HFFc6 (cell line): ENCODE results near the gene PDZD2. TPM values are rescaled to one million over a fixed set of nuclear protein-coding genes. Genes with fewer than 3 reads are reported as not detected.
"Not testable (repeated sequence)": the region's sequence is repeated elsewhere in the genome, so short reads cannot be mapped to it uniquely, and the experiment has no call there.

Source experiments
- DNase-seq: peaks from one replicate; pipeline ENCODE4 v3.0.0-alpha.2; 2018
- H3K27ac Mint-ChIP-seq: 2 replicates; pipeline ENCODE4 v1.8.0; 2020; ENCODE audit warnings: mild to moderate bottlenecking, mixed read lengths
- H3K27me3 Mint-ChIP-seq: 2 replicates; pipeline ENCODE4 v1.8.0; 2021; ENCODE audit warnings: mild to moderate bottlenecking, moderate library complexity, mixed read lengths; ENCODE audit not compliant: insufficient read depth
- H3K36me3 Mint-ChIP-seq: 2 replicates; pipeline ENCODE4 v1.8.0; 2021; ENCODE audit warnings: low read depth, mixed read lengths
- H3K4me1 Mint-ChIP-seq: 2 replicates; pipeline ENCODE4 v1.8.0; 2020; ENCODE audit warnings: low read depth, mixed read lengths
- H3K4me3 Mint-ChIP-seq: 2 replicates; pipeline ENCODE4 v1.8.0; 2020; ENCODE audit warnings: mild to moderate bottlenecking, moderate library complexity, mixed read lengths
- H3K9me3 Mint-ChIP-seq: 2 replicates; pipeline ENCODE4 v1.8.0; 2020; ENCODE audit warnings: mild to moderate bottlenecking, mixed read lengths
- long read RNA-seq: library from polyadenylated mRNA; unstranded; transcript quantifications from one replicate; pipeline ENCODE4 v2.0.0, GENCODE V29; 2019
- total RNA-seq, 6 experiments: library from RNA; stranded (reverse); fragmentation: NEBNext Ultra II Directional; extraction: Animal tissue kit (Norgen Biotek cat#: 25700); gene quantifications; 2 replicates in 1 of 6; 3 replicates in 5 of 6; pipeline ENCODE4 v1.2.3, GENCODE V29; 2021
- TF ChIP-seq, protein P1 (sequence below): fragments of 200-600 bp; sonication (generic); IDR thresholded peaks from 2 replicates; pipeline ENCODE4 v1.5.0; 2021; ENCODE audit warnings: antibody characterized with exemption, mild to moderate bottlenecking

PDZD2 gene
- total RNA-seq, result under 1 TPM; 0.02 to 0.12 (median 0.09) TPM
- long read RNA-seq, partial matches to known transcripts, result 0 of 1 reads
- long read RNA-seq, other reads (novel, unspliced or antisense), result 1 of 1 reads

DNA sequence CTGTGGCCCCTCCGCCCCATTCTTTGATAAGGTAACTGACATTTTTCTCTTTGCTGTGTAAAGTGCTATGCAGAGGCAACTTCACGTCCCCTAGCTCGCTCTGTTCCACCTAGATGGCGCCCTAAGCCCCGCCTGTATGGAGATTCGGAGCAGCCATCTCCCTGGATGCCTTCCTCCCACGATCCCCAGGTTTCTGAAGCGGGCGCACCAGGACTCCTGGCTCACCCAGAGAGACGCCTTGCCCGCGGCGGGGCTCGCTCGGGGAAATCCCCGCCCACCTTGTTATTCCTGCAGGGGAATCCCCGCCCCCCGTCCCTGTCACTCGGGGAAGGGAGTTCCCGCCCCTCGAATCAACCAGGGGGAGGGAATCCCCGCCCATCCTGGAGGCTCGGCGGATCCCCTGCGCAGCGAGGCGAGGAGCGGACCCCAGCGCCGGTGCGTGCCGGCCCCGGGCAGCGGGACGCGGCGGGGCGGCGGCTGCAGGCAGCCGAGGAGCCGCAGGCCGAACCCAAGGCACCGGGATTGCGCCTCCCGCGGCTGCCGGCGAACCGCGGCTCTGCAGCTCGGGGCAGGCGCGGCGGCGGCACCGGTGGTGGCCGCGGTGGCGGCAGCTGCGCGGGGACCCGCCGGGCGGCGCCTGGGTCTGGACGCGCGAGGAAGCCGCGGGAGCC, at the start of gene PDZD2:
TSS of gene PDZD2 (plus strand) at position 384 of the 671 bp plus-strand sequence.
- Mint-ChIP-seq H3K27me3 (peaks cover 20% of the 10 kb centered on the region), H3K9me3 (no peaks in the 10 kb centered on the region), H3K36me3 (no peaks in the 10 kb centered on the region), H3K27ac (no peak within 1 kb of the TSS), H3K4me3 (peak within 1 kb of the TSS; percentile 87), H3K4me1 (peaks cover 8% of the 10 kb centered on the region; the same call in 1 of the 2 replicates)
- TF ChIP-seq, protein P1, sequence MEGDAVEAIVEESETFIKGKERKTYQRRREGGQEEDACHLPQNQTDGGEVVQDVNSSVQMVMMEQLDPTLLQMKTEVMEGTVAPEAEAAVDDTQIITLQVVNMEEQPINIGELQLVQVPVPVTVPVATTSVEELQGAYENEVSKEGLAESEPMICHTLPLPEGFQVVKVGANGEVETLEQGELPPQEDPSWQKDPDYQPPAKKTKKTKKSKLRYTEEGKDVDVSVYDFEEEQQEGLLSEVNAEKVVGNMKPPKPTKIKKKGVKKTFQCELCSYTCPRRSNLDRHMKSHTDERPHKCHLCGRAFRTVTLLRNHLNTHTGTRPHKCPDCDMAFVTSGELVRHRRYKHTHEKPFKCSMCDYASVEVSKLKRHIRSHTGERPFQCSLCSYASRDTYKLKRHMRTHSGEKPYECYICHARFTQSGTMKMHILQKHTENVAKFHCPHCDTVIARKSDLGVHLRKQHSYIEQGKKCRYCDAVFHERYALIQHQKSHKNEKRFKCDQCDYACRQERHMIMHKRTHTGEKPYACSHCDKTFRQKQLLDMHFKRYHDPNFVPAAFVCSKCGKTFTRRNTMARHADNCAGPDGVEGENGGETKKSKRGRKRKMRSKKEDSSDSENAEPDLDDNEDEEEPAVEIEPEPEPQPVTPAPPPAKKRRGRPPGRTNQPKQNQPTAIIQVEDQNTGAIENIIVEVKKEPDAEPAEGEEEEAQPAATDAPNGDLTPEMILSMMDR, result peak; percentile 55
- DNase-seq, result peak; percentile 17

DNA sequence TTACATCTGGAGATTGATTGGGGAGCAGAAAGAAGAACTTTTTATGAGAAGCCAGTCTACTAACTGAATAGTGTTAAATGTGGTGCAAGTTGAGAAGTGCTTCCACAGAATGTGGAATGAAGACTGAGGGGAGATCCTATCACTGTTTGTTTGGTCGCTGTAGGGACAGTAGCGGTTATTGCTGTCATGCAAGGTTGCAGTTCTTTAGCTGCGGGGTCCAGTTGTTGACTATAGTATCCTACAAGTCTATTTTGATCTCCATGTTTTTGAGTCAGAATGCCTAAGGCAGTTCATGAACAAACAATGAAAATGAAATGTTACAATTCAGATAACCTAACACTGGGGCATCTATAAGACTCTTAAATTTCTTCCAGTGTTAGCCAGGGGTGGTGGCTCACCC, 45.3 kb upstream of the PDZD2 start:
- no peak for DNase-seq
- Mint-ChIP-seq H3K27ac (no peak overlapping the region), H3K27me3 (peaks cover 23% of the 10 kb centered on the region), H3K9me3 (no peaks in the 10 kb centered on the region), H3K4me1 (no peaks in the 10 kb centered on the region), H3K4me3 (no peak overlapping the region), H3K36me3 (no peaks in the 10 kb centered on the region)
- TF ChIP-seq, protein P1, result no peak

DNA sequence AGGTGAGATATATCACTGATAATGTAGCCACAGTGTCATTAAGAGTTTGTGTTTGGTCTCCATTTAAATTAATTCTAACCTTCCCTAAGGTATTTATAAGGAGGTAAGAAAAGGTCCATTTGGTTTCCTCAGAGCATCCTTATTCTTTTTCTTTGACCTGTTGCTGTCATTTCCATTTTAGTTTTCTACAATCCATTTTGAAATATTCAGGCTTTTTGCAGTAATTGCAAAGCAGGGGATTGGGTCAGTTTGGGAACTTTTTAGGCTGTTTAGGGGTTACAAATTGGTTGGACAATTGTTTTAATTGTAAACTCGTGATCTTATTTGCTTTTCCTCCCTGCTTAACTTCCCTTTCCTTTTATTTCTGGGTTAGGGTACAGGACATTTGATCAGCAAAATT, 42.6 kb upstream of the PDZD2 start:
- H3K27ac Mint-ChIP-seq, result no peak overlapping the region
- H3K36me3 Mint-ChIP-seq, result no peaks in the 10 kb centered on the region
- no peaks in the 10 kb centered on the region for H3K4me1 Mint-ChIP-seq
- peaks cover 27% of the 10 kb centered on the region for H3K27me3 Mint-ChIP-seq
- no peaks in the 10 kb centered on the region for H3K9me3 Mint-ChIP-seq
- TF ChIP-seq, protein P1, result no peak
- H3K4me3 Mint-ChIP-seq, result no peak overlapping the region
- DNase-seq, result no peak

DNA sequence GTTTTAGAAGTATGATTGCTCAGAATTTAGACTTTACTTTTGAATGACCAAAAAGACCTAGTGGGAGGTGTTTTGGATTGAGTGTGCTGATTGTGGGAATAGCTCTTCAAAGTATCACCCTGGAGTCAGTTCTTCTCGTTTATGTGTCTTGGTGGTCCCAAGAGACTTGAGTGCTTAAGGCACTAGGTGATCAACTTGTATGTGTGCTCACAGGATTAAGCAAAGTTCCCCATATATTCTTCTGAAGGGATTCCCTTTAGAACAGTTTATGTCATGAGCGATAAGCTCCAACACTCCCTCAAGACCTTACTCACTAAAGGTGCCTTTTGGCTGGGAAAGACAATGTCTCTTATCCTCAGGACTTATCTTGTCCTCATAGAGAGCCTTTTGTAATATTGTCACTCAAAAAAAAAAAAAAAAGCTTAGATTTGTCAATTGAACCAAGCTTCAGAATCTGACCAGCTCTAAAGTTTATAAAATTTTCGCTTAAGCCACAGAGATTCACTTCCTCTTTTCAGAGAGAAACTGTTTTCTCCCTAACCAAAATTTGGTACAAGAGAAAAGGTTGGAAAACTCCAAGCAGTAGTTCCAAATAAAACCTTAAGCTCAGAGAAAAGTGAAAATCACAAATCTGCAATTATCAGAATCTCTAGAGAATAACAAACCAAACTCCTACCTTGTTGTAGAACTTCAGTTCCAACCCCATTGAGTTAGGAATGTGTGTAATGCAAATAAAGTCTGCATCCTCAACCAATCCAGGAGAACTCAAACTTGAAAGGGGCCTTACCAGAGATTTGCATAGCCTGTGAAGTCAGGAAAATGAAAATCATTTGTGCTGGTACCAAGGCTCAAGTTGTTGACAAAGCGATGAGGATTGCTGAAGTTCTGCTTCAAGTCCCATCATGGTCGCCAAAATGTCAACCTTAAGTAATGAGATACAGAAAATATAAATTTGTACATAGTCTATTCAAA, 40.0 kb upstream of the PDZD2 start:
- TF ChIP-seq, protein P1, result no peak
- Mint-ChIP-seq H3K9me3 (no peaks in the 10 kb centered on the region), H3K27ac (no peak overlapping the region), H3K36me3 (no peaks in the 10 kb centered on the region), H3K27me3 (peaks cover 40% of the 10 kb centered on the region), H3K4me1 (no peaks in the 10 kb centered on the region), H3K4me3 (no peak overlapping the region)
- no peak for DNase-seq

DNA sequence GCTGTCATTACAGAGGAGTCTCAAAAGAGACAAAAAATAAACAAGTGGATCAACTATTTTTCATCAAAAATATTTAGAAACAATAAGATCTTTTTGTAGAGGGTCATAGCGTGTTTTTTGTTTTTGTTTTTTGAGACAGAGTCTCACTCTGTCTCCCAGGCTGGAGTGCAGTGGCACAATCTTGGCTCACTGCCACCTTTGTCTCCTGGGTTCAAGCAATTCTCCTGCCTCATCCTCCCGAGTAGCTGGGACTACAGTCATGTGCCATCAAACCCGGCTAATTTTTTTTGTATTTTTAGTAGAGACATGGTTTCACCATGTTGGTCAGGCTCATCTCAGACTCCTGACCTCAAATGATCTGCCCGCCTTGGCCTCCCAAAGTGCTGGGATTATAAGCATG, 36.6 kb upstream of the PDZD2 start:
- H3K27me3 Mint-ChIP-seq, result peaks cover 47% of the 10 kb centered on the region
- not testable (repeated sequence) for H3K36me3 Mint-ChIP-seq, DNase-seq, H3K27ac Mint-ChIP-seq, H3K4me3 Mint-ChIP-seq, H3K4me1 Mint-ChIP-seq, H3K9me3 Mint-ChIP-seq
